Measurements from ENCODE around the gene ZNF385D.

ZNF385D gene

DNA sequence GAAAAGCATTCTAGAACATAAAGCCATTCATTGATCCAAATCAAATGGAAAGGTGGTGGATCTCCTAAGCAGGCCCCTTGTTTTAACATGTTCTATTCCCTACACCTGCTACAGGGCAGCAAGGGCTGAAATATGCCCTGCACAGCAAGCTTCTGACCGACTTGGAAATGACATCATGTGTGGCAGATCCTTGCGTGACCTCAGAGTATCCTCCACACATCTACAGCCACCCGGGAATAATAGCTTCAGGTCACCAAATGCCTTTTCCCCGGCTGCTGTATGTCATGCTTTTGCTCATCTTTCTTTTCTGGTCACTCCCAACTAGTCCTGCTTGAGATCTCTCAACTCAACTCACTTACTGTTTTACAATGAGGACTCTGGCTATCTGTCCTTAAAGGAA, 158.2 kb downstream of the ZNF385D start:
- DNase-seq = no peak

GRCh38 chr3:21587894-21588293, 163.1 kb downstream of the ZNF385D start:
- DNase-seq = no peak

DNA sequence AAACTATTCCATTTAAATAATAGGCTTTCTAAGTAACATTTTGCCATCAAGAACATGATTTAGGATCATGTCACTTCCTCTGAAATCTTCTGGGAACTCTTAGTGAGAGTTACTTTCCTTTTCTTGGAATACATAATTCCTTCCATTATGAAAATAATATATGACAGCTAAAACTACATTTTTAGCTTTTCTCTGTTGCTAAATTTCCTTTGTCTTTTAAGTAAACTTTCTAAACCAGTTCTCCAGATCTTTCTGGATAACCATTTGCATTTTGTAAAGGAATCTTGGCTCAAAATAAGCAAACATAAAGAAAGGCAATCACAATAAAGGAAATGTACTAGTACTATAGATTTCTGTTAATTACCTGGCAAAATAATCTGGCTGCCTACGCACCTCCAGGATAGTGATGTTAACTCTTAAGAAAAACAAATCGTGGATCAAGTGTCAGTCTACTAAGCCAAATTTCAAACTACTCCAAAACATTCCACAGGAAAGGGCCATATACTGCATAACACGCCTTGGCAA, 165.7 kb downstream of the ZNF385D start:
- no peak for DNase-seq

GRCh38 chr3:21573291-21573690, 177.7 kb downstream of the ZNF385D start:
- DNase-seq = no peak

DNA sequence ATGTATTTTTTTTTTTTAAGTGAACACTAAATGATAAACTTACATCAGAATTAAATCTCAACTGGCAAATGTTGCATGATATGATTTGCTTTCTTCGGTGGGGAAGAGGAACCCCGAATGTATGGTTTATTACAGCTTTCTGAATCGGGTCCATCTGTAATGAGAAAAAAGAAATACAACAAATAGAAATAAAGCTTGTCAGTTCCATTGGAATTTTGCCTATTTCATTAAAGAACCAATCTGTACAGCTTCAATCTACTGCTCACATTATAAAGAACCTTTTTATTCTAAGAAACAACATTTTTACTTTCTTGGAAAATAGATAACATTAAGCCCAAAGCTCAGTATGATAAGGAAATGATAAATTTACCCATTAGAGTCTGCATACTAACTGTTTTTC, 186.5 kb downstream of the ZNF385D start:
- no peak for DNase-seq

DNA sequence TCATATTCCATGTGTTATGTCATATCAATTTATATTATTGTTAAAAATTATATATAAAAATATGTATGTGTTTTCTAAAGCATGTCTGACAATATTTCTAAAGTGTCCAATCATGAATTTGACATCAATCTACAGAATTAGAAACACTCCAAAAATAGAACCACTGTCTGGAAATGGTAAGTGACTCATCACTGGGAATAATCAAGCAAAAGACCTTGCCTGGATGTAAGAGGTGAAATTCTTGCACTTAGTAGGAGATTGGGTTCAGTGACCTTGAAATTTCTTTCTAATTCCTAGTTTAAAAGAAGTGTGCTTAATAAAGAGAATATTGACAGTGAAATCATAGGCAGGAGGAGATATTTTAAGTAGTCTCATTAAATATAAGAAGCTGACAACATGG, 188.8 kb downstream of the ZNF385D start:
- DNase-seq = peak; percentile 56

GRCh38 chr3:21561472-21561871, 189.5 kb downstream of the ZNF385D start:
- no peak for DNase-seq

DNA sequence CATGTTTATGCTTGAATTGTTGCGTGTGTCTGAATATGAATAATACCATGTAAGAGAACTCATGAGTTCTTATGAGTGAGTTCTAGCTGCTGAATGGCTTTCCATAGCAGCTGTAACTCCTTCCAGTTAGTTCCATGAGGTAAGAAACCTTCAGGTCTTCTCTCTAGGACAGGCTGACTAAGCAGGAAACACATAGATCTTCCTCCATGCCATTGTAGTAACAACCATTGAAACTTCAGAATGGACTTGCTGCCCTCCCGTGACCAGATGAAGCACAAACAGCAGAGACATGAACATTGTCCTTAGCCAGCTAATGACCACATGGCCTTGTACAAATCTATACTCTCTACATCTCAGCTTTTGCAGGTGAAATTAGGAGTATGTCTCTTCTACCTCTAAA, 200.0 kb downstream of the ZNF385D start:
- peak; percentile 25 for DNase-seq

GRCh38 chr3:21544076-21544462, 206.9 kb downstream of the ZNF385D start:
- peak; percentile 5 for DNase-seq

- DNase-seq = no peak
These were observed 207.5 kb downstream of the ZNF385D start for GRCh38 chr3:21543380-21544075.

GRCh38 chr3:21542656-21543379, 208.2 kb downstream of the ZNF385D start:
- DNase-seq = no peak

- DNase-seq = no peak
These were observed 210.7 kb downstream of the ZNF385D start for GRCh38 chr3:21540265-21540664.

GRCh38 chr3:21534462-21534861, 216.5 kb downstream of the ZNF385D start:
- DNase-seq = no peak

DNA sequence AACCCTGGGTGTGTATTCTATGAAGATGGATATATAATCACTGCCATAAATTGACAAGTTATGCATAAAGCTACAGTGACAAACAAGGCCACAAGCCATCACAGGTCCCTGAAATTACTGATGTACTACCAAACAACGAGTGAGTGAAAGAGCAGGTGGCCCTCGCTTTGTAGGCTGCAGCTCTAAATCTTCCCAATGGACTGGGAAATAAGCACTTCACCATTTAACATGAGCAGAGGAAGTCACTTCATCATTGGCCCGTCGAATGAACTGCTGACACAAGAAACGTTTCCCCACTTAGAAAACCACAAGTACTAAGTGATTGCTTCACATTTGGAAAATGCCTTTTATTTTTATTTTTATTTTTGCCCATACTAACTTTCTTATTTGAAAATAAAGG, 218.0 kb downstream of the ZNF385D start:
- DNase-seq = no peak

GRCh38 chr3:21531909-21532308, 219.1 kb downstream of the ZNF385D start:
- DNase-seq = no peak

DNA sequence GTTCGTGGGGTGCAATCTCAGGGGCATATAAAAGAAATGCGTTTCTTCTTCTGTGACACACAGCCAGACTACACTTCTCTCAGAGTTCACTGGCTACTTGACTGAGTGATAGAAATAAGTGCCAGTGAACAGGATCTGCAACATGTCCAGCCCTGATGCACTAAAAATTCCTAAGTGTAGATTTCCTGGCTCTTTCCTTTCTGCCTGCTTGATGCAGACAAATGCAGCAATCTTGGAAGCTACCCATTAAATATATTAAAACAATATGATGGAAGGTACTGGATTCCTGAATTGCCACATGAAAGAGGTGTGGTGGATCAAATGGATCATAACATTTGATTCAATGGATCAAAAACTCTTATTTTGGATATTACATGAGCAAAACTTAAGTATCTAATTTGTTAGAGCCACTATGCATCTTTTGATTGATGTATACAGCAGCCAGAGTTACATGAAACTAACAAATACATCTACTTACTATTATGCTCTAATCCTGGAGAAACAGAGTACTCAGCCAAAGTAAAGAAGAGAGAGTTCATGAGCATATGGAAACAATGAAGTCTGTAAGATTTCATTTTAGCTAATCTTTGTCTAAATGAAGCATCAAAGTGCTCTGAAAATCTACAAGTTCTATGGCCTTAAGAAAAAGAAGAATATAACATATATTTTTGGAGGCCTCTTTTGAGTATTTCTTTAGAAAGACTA, 222.6 kb downstream of the ZNF385D start:
- no peak for DNase-seq

- DNase-seq = no peak
These were observed 224.5 kb downstream of the ZNF385D start for GRCh38 chr3:21526461-21526860.

GRCh38 chr3:21524133-21524532, 226.9 kb downstream of the ZNF385D start:
- DNase-seq = peak; percentile 29

GRCh38 chr3:21520106-21520963, 230.7 kb downstream of the ZNF385D start:
- DNase-seq = no peak

DNA sequence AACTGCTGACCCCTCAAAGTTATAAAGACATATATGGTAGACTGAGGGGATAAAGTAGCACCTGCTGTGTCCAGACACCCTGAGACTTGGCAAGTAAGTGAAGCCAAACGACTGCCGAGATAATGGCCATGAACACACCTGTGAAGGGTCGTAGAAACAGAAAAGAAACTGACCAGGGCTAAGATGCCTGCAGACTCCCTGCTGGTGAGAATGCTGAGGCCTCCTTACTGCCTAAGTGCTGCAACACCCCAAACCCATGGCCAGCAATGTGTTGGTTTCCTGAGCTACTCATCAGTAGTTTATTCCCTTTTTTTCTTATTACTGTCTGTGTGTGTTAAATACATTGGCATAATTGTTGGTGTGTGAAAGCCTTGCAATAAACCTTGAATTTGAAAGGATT, 233.8 kb downstream of the ZNF385D start:
- no peak for DNase-seq

DNA sequence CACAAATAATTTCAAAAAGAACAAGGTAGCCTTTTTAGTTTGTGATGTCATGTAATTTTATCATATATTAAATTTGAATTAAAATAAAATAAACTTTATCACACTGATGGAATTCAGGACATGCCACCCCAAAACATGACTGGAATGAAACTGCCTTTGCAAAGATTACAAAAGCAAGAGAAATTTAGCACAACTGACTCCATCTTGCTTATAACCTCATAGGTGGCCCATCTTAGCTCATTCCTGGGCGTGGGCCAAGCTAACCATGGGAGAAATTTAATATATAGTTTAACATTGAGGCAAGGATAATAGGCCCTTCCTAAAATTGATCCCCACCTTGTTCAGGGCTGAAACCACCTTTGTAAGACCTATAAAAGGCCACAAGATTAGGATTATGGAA, 235.6 kb downstream of the ZNF385D start:
- no peak for DNase-seq

- no peak for DNase-seq
These were observed 241.1 kb downstream of the ZNF385D start for GRCh38 chr3:21509731-21510470.
